Endothelial cell of umbilical vein (primary cell): ENCODE measurements around the gene NAV2.

Experiments
- CTCF ChIP-seq, 2 donors: IDR thresholded peaks; 1 replicate in 1 of 2; 2 replicates in 1 of 2; pipeline ENCODE4 v1.5.1; 2011; ENCODE audit warnings: low read length in 2 of 2, mild to moderate bottlenecking in 2 of 2, moderate library complexity in 2 of 2, control low read depth in 1 of 2, inconsistent platforms in 1 of 2, low read depth in 1 of 2; ENCODE audit not compliant: insufficient read depth in 1 of 2; ENCODE audit errors: extremely low read depth in 1 of 2
- EZH2 ChIP-seq: IDR thresholded peaks from 2 replicates; pipeline ENCODE4 v1.6.1; 2012; ENCODE audit warnings: borderline replicate concordance, low read depth, mild to moderate bottlenecking, moderate library complexity, low read length, inconsistent platforms; ENCODE audit not compliant: severe bottlenecking
- FOS ChIP-seq: IDR thresholded peaks from 2 replicates; pipeline ENCODE4 v1.6.1; 2011; ENCODE audit warnings: mild to moderate bottlenecking, low read length, moderate library complexity, borderline replicate concordance; ENCODE audit not compliant: insufficient read depth
- GATA2 ChIP-seq: IDR thresholded peaks from 2 replicates; pipeline ENCODE4 v1.7.0; 2011; ENCODE audit warnings: low read depth, mild to moderate bottlenecking, moderate library complexity, mixed read lengths, low read length; ENCODE audit not compliant: insufficient read length, insufficient read depth
- MAX ChIP-seq: IDR thresholded peaks from 2 replicates; pipeline ENCODE4 v1.6.1; 2011; ENCODE audit not compliant: insufficient read depth, insufficient read length
- MYC ChIP-seq: IDR thresholded peaks from one replicate; pipeline ENCODE4 v1.6.1; 2011; ENCODE audit warnings: mild to moderate bottlenecking, low read depth, low read length
- POLR2A ChIP-seq: IDR thresholded peaks from 2 replicates; pipeline ENCODE4 v1.6.1; 2012; ENCODE audit warnings: low read depth, mild to moderate bottlenecking, control low read depth, low read length
- POLR2AphosphoS5 ChIP-seq: IDR thresholded peaks from 2 replicates; pipeline ENCODE4 v1.6.1; 2012; ENCODE audit warnings: low read depth, mild to moderate bottlenecking, control low read depth, low read length, moderate library complexity; ENCODE audit not compliant: insufficient read depth

- TF ChIP-seq CTCF (IDR thresholded peaks at IDR 0.05; ENCODE audit: extremely low read depth in 1 of 2, insufficient read depth in 1 of 2, low read depth in 1 of 2, low read length in 2 of 2) (no peak), POLR2A (no peak), POLR2AphosphoS5 (no peak), MYC (no peak), EZH2 (no peak), GATA2 (no peak), FOS (no peak), MAX (no peak)
Observed at GRCh38 chr11:19777039-19777376, 64.4 kb downstream of the NAV2 start.
